Measurements from ENCODE around the gene TAL1.

DNA sequence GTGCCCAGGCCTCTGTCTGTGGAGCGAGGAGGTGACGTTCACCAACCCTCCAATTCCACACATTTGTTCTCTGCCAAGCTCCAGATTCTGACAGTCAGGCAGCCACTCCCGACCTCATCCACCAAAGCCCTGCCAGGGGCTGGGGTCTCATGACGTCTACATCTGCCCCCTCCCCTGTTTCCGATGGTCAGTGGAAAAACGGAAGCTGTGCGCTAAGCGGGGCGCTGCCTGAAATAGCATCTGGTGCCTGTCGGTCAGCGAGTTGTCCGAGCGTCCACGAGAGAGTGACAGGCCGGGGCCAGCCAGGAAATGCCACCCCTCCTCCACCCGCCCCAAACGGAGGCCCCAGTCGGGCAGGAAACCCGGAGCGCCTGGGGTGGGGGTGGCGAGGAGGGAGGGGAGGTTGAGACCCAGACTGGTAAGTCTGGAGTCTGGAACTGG is 3.2 kb upstream of the TAL1 start:
- no peak for TF ChIP-seq CTCF (IDR thresholded peaks at IDR 0.05)
- TF ChIP-seq POLR2A (IDR thresholded peaks at IDR 0.05) = no peak
